HG02798 (cell line): ENCODE measurements around the gene AANAT.

Source experiments
- ATAC-seq: cut with Tn5 transposase; IDR thresholded peaks from one replicate; pipeline ENCODE4 v1.9.1; 2021; ENCODE audit warnings: mild to moderate bottlenecking; ENCODE audit not compliant: unreplicated experiment, poor library complexity

Gene AANAT

DNA sequence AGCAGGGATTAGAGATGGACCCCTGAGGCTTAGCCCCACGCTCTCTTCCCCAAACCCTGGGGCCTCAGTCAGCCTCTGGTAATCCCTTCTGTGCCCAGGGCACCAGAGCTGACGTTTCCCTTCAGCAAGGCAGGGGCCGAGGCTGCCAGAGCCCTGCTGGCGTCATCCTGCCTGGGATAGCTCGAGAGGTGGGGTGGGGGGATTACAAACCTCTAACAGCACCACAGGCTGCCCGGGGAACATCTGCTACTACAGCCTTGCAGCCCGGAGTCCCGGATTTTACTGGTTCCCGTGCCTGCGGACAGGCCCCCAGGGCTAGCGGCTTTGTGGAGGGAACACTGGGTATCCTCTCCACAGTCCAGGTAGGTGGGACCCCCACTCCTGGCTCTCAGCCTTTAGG, at the start of gene AANAT:
Gene AANAT (plus strand): TSS at position 238 of the 400 bp plus-strand sequence. CDS start 1,144 bp downstream, outside the sequence.
- ATAC-seq, result no peak

- no peak for ATAC-seq
These were observed 47.7 kb upstream of the AANAT start for GRCh38 chr17:76419576-76420260.

DNA sequence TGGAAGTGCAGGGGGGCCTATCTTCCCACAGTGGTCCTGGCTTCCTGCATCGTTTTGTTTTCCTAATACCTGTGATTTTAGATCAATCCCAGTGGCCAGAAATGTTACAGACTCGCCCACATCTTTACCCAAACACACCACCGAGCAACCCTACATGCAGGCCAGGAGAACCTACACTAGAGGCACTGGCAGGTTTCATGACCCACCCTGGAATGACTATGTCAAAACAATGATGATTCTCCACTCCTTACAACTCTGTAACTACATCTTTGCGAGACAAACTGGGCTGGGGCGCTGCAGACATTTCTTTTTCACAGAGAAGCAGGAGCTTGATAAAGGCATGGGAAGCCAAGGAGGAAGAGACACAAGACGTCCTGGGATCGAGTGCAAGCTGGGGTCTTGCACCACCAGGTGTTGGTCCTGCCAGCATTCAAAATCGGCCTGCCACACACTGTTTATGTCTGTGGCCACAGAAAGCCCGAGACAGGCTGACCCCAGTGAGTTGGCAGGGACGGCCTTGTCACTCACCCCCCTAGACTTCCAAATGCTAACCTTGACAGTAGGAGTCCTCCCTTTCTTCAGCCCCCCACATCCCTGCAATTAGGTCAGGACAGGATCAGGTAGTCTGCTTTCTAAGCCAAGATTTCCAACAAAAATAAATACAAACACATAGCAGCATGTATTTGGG, 46.9 kb upstream of the AANAT start:
- ATAC-seq, result no peak

- ATAC-seq, result no peak
These were observed 46.4 kb upstream of the AANAT start for GRCh38 chr17:76421044-76421407.

- ATAC-seq, result no peak
These were observed 45.0 kb upstream of the AANAT start for GRCh38 chr17:76422406-76422805.

DNA sequence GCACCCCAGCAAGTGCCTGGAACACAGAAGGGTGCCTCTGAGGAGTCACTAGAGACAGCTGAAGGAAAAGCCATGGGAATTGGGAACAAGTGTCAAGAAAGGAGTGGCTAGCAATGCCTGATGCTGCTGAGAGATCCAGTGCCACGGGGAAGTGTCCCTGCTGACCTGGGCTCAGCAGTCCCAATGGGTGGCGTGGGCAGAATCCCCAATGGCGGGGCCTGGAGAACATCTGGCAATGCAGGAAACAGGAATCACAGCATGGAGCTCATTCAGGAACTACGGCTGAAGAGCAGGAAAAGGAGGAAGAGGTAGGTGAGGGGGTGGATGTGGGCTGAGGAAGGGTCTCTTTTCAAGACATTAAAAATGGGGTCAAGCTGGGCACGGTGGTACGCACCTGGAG, 44.5 kb upstream of the AANAT start:
- no peak for ATAC-seq

GRCh38 chr17:76426853-76427252, 40.5 kb upstream of the AANAT start:
- ATAC-seq, result no peak

- ATAC-seq, result no peak
These were observed 39.7 kb upstream of the AANAT start for GRCh38 chr17:76427501-76428231.

- ATAC-seq, result no peak
These were observed 38.9 kb upstream of the AANAT start for GRCh38 chr17:76428511-76428910.

DNA sequence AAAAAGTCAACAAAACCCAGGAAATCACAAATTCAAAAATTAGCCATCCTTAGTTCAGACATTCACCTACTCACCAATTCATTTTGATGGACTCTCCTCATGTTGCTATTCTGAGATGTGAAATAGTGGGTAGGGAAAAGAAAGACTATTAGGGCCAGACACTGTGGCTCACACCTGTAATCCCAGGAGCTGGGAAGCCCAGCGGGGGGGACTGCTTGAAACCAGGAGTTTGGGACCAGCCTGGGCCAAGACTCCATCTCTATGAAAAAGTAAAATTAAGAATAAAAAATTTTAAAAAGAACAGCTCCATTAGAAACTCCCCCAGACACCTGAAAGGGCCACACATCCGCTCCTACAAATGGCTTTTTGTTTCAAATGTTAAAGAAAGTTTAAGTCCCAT, 35.9 kb upstream of the AANAT start:
- ATAC-seq, result no peak

DNA sequence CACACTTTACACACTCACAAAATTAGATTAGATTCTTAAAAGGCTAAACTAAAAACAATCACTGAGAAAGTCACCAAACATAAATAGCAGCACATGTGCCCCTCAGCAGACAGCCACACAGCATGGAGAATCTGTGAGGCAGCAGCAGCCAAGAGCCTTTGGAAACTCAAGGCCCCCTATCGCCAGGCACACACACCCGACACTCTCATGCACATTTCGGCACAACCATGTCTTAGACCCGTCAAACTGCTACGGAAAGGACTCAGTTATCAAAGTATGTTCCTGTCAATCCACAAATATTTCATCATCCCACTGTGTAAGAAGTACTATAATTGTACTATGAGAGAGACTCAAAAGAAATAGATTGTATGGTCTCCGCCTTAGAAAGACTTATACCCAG, 35.4 kb upstream of the AANAT start:
- no peak for ATAC-seq

DNA sequence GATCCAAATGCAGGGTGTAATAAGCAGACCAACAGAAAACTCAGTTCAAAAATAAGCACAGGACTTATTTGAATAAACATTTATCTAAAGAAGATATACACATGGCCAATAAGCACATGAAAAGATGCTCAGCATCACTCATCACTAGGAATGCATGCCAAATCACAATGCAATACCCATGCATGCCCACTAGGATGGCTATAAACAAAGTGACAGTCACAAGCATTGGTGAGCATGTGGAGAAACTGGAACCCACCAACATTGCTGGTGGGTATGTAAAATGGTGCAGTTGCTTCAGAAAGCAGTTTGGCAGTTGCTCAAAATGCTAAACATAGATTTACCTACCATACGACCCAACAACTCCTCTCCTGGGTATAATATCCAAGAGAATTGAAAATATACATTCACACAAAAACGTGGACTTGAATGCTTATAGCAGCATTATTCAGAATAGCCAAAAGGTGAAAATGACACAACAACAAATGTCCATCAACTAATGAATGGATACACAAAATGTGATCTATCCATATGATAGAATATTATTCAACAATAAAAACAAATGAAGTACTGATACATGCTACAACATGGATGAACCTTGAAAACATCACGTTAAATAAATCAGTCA, 34.6 kb upstream of the AANAT start:
- no peak for ATAC-seq

- ATAC-seq, result no peak
These were observed 33.7 kb upstream of the AANAT start for GRCh38 chr17:76433693-76434092.

- no peak for ATAC-seq
These were observed 32.5 kb upstream of the AANAT start for GRCh38 chr17:76434870-76435269.

GRCh38 chr17:76435751-76436150, 31.7 kb upstream of the AANAT start:
- ATAC-seq, result no peak

DNA sequence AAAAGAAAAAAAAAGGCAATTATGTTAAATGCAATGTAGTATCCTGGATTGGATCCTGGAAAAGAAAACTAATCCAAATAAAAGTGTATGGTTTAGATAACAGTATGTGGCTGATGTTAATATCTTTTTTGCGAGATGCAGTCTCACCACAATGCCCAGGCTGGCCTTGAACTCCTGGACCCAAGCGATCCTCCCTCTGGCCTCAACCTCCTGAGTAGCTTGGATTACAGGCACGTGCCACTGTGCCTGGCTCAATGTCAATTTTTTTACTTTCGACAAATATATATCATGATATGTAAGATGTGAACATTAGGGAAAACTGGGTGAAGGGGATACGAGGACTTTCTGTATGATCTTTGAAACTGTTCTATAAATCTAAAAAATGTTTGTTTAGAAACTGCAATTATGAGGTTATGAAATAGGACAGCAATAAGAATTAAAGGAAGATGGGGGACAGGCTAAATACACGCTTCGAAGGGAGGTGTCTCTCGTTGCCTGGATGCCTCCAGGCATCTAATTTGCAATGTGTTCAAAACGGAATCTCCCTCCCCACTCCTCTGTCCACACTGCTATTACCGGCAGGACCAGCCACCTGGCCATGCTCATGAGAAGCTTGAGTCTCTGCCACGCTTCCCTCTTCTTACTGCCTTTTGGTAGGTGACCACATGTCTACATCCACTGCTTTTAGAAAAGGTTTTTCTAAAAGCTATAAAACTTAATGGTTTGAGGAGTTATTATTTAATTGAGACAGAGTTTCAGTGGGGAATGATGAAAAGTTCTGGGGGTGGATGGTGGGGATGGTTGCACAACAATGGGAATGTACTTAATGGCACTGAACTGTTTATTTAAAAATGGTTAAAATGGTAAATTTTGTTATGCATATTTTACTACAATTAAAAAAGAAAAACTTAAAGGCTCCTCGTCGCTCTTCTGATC, 29.7 kb upstream of the AANAT start:
- no peak for ATAC-seq

- no peak for ATAC-seq
These were observed 28.5 kb upstream of the AANAT start for GRCh38 chr17:76438906-76439305.

DNA sequence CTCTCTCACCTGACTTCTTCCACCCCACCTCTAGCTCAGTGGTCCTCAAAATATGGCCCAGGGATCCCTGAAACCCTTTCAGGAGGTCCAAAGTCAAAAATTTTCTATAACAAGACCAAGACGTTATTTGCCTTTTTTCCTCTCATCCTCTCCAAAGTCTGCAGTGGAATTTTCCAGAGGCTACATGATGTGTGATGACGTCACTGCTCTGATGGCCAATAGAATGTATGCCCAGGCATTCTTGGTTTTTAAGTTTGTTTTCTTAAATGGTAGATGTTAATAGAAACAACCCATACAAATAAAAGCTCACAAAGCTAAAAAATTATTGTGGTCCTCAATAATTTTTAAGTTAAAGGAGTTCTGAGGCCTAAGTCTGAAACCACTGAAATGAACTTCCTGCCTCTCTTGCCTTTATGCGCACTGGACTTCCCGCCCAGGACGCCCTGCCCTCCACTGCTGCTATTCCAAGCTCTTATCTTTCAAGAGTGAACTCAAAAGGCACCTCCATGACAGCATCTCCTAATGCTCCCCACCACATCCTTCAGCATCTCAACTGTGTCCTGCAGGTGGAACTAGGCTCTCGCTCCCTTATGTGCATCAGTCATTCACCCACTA, 28.0 kb upstream of the AANAT start:
- no peak for ATAC-seq

GRCh38 chr17:76440751-76441362, 26.5 kb upstream of the AANAT start:
- no peak for ATAC-seq
